GM12892 (cell line): ENCODE results near the gene CFAP46.
"Not testable (repeated sequence)": the region's sequence is repeated elsewhere in the genome, so short reads cannot be mapped to it uniquely, and the experiment has no call there.

Experiments used
- DNase-seq: peaks from one replicate; pipeline ENCODE4 v3.0.0; 2011; ENCODE audit not compliant: insufficient read length
- FAIRE-seq: peaks from 2 replicates; lab custom pipeline; 2011; peaks lifted over from hg19 to GRCh38; lab: Jason Lieb, UNC
- POLR2A ChIP-seq: IDR thresholded peaks from 2 replicates; pipeline ENCODE4 v1.6.1; 2011; ENCODE audit warnings: low read depth, low read length, control low read depth
- POLR2AphosphoS5 ChIP-seq: IDR thresholded peaks from 2 replicates; pipeline ENCODE4 v1.6.1; 2011; ENCODE audit warnings: low read depth, low read length, control low read depth
- TAF1 ChIP-seq: IDR thresholded peaks from 2 replicates; pipeline ENCODE4 v1.6.1; 2011; ENCODE audit warnings: low read depth, mild to moderate bottlenecking, control low read depth, low read length, borderline replicate concordance

Gene CFAP46

DNA sequence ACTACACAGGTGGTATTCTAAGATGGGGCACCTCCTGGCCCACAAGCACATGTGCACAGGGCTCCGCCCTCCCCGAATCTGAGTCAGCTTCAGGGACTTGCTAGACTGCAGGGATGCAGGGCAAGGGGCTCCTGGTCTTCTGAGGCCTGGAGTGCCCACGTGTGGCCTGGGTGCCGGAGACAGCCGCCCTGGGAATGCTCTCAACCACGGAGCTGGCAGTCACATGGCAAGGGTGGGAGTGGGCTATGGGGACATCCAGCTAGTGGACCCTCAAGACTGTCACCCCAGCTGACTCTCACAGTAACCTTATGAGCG, 42.7 kb downstream of the CFAP46 start:
- no peak for DNase-seq
- TF ChIP-seq POLR2A (no peak), TAF1 (no peak)
- FAIRE-seq: no peak

DNA sequence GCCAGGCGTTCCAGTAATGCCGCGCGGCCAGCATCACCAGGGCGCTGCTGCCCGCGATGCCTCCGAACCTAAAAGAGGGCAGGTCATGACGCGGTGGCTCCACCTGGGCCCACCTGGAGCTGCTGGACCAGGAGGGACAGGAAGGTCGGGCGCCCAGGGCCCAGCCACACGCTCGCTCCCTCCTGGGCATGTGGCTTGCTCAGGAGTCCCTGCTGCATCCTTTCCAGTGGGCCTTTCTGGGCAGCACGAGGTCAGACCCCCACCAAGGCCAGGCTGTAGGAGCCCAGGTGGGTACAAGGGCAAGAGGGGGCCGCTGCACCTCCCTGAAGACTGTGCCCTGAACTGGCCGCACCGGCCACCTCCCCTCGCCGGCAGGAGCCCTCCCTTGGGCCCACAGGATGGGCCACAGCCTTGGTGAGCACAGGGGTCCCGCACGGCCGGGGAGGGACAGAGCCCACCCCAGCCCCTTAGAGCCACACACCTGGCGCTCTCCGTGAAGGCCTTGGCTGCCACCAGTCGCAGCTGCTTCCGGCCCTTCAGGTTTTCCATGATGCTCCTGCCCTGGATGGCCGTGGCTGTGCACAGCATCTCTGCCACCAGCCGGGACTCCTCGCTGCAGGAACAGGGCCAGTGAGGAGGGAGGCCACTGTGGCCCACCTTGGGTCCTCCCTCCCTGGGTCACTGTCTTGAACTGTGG, 43.2 kb downstream of the CFAP46 start:
- FAIRE-seq (no peak), DNase-seq (no peak)
- no peak for TF ChIP-seq TAF1
- no peak for TF ChIP-seq POLR2A
- no peak for TF ChIP-seq POLR2AphosphoS5

DNA sequence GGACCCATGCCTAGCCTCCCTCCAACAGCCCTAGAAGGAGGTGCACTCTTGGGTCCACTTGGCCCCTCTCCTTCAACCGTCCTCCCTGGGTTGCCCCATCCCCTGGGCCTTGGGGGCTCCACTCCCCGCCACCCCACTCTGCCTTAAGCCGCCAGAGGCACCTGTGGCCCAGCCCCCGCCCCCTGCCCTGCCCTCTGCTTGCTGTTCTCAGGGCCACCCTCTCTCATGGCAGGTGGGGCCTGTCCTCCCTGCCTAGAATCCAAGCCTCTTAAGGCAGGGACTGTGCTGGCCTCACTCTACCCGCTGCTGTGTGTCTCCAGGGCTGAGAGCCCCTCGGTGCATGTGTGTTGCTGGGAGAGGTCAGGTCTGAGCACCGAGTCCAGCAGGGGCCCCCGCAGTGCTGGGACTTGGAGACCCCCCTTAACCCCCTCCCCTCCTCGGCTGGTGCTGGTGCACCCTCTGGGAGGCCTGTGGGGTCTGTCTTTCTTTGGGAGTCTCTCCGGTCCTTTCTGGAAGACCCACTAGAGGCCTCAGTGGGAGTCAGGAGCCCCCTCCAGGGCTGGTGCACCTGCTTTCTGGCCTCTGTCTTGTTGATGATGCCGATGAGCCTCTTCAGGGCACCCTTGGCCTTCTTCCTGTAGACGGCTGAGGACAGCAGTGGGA, 43.8 kb downstream of the CFAP46 start:
- DNase-seq (no peak), FAIRE-seq (no peak)
- TF ChIP-seq POLR2AphosphoS5 (no peak), TAF1 (no peak), POLR2A (no peak)

DNA sequence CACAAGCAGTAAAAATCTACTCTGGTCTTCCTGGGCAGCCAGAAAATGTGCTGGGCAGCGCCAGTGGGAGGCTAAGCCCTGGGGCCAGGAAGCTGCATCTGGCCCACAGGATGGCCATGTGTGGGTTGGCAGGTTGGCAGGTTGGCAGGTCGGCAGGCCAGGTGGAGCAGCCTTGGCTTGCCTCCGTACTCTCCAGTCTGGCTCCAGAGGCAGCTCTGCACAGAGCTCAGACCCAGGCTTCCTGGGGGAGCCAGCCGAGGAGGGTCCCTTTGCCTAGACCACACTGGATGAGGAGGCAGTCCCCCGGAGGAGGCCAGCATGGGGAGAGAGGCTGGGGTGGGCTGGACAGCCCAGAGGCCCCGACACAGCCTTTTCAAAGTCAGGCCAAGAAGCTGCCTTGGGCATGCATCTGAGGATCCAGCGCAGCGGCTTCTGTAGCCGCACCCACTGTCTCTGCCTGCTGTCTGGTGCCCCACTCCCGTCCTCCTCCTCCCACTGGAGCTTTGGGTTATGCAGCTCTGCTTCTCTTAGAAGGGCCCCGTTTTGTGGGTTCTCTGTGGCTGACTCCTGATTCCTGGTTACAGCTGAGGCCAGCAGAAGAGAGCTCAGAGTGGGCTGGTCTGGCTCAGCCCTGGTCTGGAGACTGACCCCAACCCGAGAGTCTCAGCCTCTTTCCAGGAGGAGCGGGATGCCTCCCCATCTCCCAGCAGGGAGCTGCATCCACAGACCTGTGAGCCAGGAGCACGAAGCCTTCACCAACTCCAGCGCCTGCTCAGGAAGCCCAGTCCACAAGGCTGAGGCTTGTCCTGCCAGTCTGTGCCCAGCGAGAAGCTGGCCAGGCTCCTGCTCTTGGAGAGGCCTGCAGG, 44.6 kb downstream of the CFAP46 start:
- TF ChIP-seq POLR2AphosphoS5: no peak
- TF ChIP-seq TAF1: no peak
- no peak for TF ChIP-seq POLR2A
- DNase-seq: no peak

DNA sequence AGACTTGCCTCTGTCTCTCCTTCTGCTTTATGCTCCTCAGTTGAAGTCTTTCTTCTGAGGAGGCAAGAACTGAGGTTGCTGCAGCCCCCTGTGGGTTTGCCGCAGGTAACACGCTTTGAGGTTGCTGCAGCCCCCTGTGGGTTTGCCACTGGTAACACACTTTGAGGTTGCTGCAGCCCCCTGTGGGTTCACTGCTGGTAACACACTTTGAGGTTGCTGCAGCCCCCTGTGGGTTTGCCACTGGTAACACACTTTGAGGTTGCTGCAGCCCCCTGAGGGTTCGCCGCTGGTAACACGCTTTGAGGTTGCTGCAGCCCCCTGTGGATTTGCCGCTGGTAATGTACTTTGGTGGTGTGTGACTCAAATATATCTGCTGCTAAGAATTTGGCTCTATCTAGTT, 48.6 kb downstream of the CFAP46 start:
- not testable (repeated sequence) for DNase-seq, FAIRE-seq

More for the DNA sequence above, 44.6 kb downstream of the CFAP46 start:
- FAIRE-seq: no peak

DNA sequence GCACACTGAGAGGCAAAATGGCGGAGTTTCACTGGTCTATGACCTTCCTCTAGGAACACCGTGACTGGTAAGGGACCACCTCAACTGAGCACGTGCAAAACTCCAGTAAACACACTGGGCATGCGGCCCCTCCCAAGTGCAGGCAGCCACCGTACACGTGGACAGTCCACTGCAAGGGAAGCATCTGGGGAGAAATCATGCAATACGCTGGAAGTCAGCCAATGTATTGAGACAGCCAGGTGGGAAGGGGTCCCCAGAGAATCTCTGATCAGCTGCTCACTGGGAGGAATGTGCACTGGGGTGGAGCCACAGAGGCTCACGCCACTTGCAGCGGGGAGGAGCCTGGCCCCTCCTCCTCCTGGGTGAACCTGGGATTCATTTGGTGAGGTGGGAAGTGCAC, 49.3 kb downstream of the CFAP46 start:
- DNase-seq (no peak), FAIRE-seq (no peak)
- TF ChIP-seq POLR2A: no peak
- TF ChIP-seq TAF1: no peak
- TF ChIP-seq POLR2AphosphoS5: no peak

DNA sequence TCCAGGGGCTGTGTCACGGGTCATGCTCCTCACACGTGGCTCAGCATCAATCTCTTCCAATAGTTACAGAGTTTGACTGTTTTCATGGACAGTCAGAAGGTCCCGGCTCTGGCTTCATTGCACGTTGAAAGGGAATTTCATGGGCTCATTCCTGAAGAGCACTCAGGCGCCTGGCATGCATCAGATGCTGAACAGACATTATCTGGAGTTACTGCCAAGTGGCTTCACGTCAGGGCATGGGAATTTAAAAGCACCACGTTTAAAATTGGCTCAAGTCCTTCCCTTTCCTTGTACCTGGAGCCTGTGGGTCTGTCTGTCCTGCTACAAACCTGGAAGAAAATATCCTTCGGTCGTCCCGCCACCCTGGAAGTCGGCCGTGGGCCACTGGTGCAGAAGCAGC, 50.4 kb downstream of the CFAP46 start:
- no peak for TF ChIP-seq TAF1
- TF ChIP-seq POLR2AphosphoS5: no peak
- no peak for TF ChIP-seq POLR2A
- no peak for DNase-seq
- no peak for FAIRE-seq

DNA sequence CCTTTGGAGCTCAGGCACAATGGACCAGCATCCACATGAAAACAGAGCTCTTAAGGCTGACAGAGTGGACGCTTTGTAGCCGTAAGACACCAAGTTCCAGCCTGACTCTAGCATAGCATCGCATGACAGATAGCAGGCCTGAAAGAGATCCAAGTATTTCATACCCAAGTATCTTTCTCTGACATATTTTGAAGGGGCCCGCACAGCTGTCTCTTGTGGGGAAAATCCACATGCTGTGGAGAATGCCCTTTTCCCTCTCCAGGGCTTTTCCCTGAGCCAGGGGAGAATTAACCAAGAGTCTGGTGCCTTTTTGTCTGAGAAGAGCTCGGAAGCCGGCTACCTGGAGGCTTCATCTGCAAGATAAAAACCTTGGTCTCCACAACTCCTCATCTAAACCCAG, 51.0 kb downstream of the CFAP46 start:
- TF ChIP-seq POLR2AphosphoS5: no peak
- no peak for TF ChIP-seq POLR2A
- TF ChIP-seq TAF1: no peak
- DNase-seq: no peak
- no peak for FAIRE-seq

DNA sequence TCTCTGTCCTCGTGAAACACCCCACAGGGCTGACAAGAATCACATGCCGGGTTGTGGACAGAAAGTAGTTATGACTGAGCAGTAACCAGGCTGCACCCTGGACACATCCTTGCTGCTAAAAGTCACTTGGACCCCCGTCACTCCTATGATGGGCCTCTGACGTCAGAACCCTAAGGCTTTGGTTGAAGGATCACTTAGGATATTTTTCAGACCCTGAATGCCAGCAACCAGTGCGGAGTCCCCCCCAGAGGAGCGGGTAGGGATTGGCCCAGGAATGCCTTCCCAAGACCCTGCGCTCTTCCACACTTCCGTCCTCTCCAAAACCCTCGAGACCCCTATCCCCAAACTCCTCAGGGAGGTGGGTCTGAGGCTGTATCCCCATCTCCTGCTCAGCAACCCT, 52.1 kb downstream of the CFAP46 start:
- no peak for DNase-seq
- FAIRE-seq: no peak
- TF ChIP-seq POLR2AphosphoS5: no peak
- no peak for TF ChIP-seq POLR2A
- TF ChIP-seq TAF1: no peak

DNA sequence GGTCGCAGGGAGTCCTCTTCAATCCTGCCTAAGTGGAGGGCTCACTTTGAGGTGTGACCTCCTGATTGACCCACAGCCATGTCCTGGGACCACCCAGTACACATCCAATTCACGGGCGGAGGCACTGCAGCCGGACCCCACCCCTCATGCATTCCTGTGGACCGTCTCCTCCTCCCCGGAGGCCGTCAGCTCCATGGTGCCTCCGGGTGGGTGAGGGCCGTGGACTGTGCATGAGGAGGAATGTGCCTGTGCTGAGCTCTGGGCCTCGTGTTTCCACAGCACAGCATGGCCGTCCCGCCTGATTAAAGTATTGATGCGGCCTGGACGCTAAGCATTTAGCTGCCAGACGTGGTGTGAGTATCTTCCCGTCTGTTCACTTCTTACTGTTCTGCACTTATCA, 52.8 kb downstream of the CFAP46 start:
- TF ChIP-seq POLR2A: no peak
- TF ChIP-seq POLR2AphosphoS5: no peak
- no peak for TF ChIP-seq TAF1
- DNase-seq: no peak
- FAIRE-seq: no peak

DNA sequence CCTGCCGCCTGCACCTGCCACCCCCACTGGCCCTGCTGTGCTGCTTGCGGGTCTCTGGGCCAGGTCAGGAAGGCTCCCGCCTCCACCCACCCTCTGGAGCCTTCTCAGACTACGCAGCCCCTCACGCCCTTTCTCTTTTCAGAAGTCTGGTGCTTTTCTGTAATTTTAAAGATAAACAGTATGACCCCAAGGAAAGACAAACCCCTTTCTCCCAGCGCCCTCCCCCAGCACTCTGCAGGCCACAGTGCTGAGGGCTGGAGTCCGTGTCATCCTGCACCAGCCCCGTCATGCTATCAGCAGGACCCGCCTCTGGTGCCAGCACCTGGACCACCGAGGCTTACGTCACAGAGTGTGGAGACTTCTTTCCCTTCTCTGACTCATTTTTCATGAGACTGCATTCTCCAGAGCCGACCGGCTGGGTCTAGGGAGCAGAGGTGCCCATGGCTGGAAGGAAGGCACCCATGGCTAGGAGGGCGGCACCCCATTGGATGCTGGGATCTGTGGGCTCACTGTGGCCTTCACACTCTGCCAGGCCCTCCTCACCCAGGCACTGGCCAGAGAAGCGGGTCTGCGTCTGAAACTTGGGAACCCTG, 53.4 kb downstream of the CFAP46 start:
- TF ChIP-seq POLR2A (no peak), POLR2AphosphoS5 (no peak), TAF1 (no peak)
- no peak for DNase-seq
- no peak for FAIRE-seq

DNA sequence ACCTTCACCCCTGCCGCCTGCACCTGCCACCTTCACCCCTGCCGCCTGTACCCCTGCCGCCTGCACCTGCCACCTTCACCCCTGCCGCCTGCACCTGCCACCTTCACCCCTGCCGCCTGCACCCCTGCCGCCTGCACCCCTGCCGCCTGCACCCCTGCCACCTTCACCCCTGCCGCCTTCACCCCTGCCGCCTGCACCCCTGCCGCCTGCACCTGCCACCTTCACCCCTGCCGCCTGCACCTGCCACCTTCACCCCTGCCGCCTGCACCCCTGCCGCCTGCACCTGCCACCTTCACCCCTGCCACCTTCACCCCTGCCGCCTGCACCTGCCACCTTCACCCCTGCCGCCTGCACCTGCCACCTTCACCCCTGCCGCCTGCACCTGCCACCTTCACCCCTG, 53.9 kb downstream of the CFAP46 start:
- FAIRE-seq, DNase-seq: not testable (repeated sequence)
